Measurements from ENCODE around the gene VPS33A.
A peak's percentile ranks its signal among the peaks of the same experiment; 100 is the strongest.

Gene VPS33A

GRCh38 chr12:122230798-122231197, 35.5 kb downstream of the VPS33A start:
- TF ChIP-seq CTCF (IDR thresholded peaks at IDR 0.05; ENCODE audit: unreplicated experiment in 3 of 3): no peak
- Mint-ChIP-seq H3K9me3 (no peaks in the 10 kb centered on the region), H3K36me3 (ENCODE audit: low read depth) (peaks cover 29% of the 10 kb centered on the region), H3K27me3 (ENCODE audit: low read depth) (no peaks in the 10 kb centered on the region), H3K4me1 (peaks cover 2% of the 10 kb centered on the region), H3K27ac (no peak overlapping the region), H3K4me3 (no peak overlapping the region)

- no peaks in the 10 kb centered on the region for H3K9me3 Mint-ChIP-seq
- H3K36me3 Mint-ChIP-seq (ENCODE audit: low read depth): peaks cover 33% of the 10 kb centered on the region
- H3K4me3 Mint-ChIP-seq: peak overlapping the region in 2 of 3 experiments; percentile 10 to 21
- no peak overlapping the region for H3K27ac Mint-ChIP-seq
- TF ChIP-seq CTCF (IDR thresholded peaks at IDR 0.05; ENCODE audit: unreplicated experiment in 3 of 3): no peak
- peaks cover 19% of the 10 kb centered on the region for H3K4me1 Mint-ChIP-seq
- H3K27me3 Mint-ChIP-seq (ENCODE audit: low read depth): no peaks in the 10 kb centered on the region
Observed at GRCh38 chr12:122228092-122228491, 38.2 kb downstream of the VPS33A start.

- H3K4me1 Mint-ChIP-seq: peaks cover 19% of the 10 kb centered on the region
- H3K27ac Mint-ChIP-seq: peak overlapping the region in 1 of 3 experiments; percentile 48
- TF ChIP-seq CTCF (IDR thresholded peaks at IDR 0.05; ENCODE audit: unreplicated experiment in 3 of 3): no peak
- H3K9me3 Mint-ChIP-seq: no peaks in the 10 kb centered on the region
- peak overlapping the region; percentile 53 to 72 (median 64) for H3K4me3 Mint-ChIP-seq
- H3K27me3 Mint-ChIP-seq (ENCODE audit: low read depth): no peaks in the 10 kb centered on the region
- H3K36me3 Mint-ChIP-seq (ENCODE audit: low read depth): peaks cover 35% of the 10 kb centered on the region
Observed at GRCh38 chr12:122227341-122227740, 39.0 kb downstream of the VPS33A start.

GRCh38 chr12:122226366-122227125, 39.7 kb downstream of the VPS33A start:
- Mint-ChIP-seq H3K4me3 (peak overlapping the region; percentile 53 to 99 (median 96)), H3K4me1 (peaks cover 19% of the 10 kb centered on the region), H3K9me3 (no peaks in the 10 kb centered on the region), H3K27me3 (ENCODE audit: low read depth) (no peaks in the 10 kb centered on the region), H3K27ac (no peak overlapping the region), H3K36me3 (ENCODE audit: low read depth) (peaks cover 36% of the 10 kb centered on the region)
- no peak for TF ChIP-seq CTCF (IDR thresholded peaks at IDR 0.05; ENCODE audit: unreplicated experiment in 3 of 3)

GRCh38 chr12:122225683-122226365, 40.5 kb downstream of the VPS33A start, which contains the start of gene DIABLO:
DIABLO (minus strand) TSS chr12:122226052; CDS start chr12:122226014, 38 bp downstream.
- Mint-ChIP-seq H3K9me3 (no peaks in the 10 kb centered on the region), H3K4me1 (peaks cover 19% of the 10 kb centered on the region), H3K36me3 (ENCODE audit: low read depth) (peaks cover 36% of the 10 kb centered on the region), H3K27me3 (ENCODE audit: low read depth) (no peaks in the 10 kb centered on the region), H3K4me3 (peak within 1 kb of the TSS; percentile 96 to 99 (median 99)), H3K27ac (peak within 1 kb of the TSS; percentile 81 to 93 (median 82))
- TF ChIP-seq CTCF (IDR thresholded peaks at IDR 0.05; ENCODE audit: unreplicated experiment in 3 of 3): no peak

Measured in nephron (organoid).